Activated T-cell treated with anti-CD3 and anti-CD28 coated beads for 24 hours (primary cell): Measurements from ENCODE around the gene RET.

Experiments
- DNase-seq: peaks from one replicate; pipeline ENCODE4 v3.0.0-alpha.2; 2020; ENCODE audit warnings: low read depth

The RET gene

DNA sequence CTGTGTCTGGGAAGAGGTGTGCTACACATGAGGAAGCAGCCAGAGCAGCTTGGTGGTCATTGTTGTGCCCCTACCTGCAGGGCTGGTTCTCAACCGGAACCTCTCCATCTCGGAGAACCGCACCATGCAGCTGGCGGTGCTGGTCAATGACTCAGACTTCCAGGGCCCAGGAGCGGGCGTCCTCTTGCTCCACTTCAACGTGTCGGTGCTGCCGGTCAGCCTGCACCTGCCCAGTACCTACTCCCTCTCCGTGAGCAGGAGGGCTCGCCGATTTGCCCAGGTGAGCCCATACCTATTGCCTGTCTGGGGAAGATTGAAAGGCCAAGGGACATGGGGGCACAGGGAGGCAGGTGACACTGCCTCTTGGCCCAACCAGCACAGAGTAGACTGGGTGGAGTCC lies 32.1 kb downstream of the RET start:
- DNase-seq, result no peak

DNA sequence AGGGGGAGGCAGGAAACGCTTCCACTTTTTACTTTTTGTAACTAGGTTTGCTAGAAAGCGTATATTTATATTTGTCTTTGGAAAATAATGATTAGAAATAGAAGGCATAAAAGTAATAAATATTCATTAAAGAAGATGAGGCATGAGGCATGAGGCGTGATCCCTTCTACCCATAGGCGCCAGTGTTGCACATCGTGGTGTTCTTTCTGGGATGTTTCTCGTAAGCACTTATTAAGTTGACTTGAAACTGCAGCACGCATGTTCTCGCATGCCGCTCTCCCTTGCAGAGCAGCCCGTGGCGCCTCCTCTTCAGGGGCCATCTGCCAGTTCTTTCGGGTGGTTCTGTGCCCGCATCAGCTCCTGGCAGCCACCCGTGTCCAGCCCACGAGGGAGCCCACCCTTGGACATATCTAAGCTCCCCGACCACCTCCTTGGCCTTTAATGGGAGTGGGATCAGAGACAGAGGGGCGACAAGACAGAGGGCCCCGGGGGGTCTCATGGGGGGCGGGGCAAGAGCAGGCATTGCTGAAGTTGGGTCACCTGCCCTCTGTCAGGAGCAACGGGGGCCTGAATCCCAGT lies 32.9 kb downstream of the RET start:
- DNase-seq, result no peak

- no peak for DNase-seq
Observed at GRCh38 chr10:43110338-43111071, 33.6 kb downstream of the RET start.

DNA sequence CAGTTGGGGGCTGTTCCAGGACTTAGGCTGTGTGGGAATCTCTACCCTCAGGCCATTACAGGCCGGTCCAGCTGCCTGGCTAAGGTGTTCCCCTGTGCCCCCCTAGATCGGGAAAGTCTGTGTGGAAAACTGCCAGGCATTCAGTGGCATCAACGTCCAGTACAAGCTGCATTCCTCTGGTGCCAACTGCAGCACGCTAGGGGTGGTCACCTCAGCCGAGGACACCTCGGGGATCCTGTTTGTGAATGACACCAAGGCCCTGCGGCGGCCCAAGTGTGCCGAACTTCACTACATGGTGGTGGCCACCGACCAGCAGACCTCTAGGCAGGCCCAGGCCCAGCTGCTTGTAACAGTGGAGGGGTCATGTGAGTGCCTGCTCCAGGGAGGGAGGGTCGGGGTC lies 34.2 kb downstream of the RET start:
- no peak for DNase-seq

GRCh38 chr10:43111921-43112607 lies 35.2 kb downstream of the RET start:
- DNase-seq, result no peak

DNA sequence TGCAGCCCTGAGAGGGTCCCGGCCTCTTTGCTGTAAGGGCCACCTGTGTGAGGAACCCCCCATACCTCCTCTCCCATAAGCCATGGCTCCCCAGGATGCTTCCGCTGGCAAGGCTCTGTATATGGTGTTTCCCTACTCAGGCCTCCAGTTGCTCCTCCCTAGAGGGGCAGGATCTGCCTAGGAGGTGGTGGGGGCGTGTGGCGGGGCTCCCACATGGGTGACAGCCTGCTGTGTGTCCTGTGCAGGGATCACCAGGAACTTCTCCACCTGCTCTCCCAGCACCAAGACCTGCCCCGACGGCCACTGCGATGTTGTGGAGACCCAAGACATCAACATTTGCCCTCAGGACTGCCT lies 35.7 kb downstream of the RET start:
- no peak for DNase-seq

DNA sequence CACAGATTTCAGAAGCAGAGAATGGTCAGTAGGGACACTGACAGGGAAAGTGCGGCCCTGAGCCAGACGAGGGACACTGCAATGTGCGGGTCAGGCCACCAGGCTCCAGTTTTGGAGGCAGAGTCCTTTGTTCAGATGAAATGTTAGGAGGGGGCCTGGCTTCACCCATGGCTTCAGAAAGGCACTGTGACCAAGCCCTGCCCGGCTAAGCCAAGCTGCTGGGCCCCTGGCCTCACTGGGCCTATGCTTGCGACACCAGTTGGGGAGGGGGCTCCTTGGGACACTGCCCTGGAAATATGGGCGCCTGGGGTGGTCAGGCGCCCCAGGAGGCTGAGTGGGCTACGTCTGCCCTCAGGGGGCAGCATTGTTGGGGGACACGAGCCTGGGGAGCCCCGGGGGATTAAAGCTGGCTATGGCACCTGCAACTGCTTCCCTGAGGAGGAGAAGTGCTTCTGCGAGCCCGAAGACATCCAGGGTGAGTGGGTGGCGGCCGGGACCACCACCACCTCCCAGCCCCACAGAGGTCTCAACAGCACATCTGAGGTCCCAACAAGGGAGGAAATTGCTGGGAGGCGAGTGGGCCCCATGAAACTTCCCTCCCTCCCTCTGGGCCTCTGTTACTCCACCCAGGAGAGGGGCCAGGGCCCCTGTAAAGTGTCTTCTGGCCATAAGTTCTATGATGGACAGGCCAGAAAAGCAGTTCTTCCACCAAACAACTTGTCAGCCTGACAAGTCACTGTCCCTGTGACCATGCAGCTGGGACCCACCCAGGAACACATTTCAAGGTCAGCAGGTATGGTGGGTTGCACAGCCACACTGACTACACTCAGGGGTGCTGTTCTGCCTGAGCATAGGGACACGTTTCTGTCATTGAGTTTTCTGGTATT lies 36.6 kb downstream of the RET start:
- DNase-seq, result no peak

DNA sequence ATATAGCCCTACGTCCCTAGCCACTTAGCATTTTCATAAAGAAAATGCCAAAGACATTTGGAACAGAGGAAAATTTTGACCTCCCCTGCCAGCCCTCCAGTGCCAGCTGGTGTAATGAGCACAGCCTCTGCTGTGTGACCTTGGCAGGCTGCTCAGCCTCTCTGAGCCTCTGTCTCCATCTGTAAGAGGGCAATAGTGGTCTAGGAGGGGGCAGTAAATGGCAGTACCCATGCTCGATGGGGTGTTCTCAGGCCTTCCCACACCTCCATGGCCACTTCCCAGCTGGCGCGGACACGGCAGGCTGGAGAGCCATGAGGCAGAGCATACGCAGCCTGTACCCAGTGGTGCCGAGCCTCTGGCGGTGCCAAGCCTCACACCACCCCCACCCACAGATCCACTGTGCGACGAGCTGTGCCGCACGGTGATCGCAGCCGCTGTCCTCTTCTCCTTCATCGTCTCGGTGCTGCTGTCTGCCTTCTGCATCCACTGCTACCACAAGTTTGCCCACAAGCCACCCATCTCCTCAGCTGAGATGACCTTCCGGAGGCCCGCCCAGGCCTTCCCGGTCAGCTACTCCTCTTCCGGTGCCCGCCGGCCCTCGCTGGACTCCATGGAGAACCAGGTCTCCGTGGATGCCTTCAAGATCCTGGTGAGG lies 37.3 kb downstream of the RET start:
- DNase-seq, result no peak

GRCh38 chr10:43114743-43115611 lies 38.1 kb downstream of the RET start:
- DNase-seq, result no peak

GRCh38 chr10:43115881-43116595 lies 39.2 kb downstream of the RET start:
- DNase-seq, result no peak

- no peak for DNase-seq
Observed at GRCh38 chr10:43116596-43116995, 39.7 kb downstream of the RET start.

DNA sequence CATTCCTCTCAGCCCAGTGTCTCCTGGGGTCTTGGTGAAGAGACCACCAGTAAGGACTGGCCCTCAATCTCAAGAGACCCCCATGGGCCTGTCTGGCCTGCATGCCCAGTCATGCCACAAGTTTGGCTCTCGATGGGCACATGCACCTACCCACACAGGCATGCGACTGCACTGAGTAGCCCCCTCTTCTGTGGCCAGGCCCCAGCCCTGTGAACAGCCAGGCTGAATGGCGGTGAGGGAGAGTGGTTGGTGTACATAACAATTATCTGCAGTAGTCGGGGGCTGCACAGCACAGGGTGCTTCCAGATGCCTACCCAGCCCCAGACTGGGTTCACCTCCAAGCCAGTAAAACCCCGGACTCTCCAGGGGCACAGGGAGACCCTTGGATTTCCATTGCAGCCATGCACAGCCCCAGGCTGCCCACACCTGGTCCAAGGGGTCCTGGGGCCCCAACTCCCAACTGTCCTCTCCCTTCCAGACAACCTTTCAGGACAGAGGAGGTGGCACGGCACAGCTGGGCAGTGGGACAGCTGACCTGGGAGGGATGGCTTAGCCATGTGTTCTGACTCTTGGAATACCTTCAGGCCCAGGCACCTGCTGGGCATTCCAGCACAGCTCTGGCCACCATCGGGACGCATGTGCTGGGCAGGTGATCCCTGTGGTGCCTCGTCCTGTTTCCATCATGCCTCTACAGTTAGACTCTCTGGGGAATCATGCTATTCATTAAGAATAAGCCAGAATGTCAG lies 40.3 kb downstream of the RET start:
- DNase-seq, result no peak

GRCh38 chr10:43117777-43118583 lies 41.1 kb downstream of the RET start:
- DNase-seq, result no peak

DNA sequence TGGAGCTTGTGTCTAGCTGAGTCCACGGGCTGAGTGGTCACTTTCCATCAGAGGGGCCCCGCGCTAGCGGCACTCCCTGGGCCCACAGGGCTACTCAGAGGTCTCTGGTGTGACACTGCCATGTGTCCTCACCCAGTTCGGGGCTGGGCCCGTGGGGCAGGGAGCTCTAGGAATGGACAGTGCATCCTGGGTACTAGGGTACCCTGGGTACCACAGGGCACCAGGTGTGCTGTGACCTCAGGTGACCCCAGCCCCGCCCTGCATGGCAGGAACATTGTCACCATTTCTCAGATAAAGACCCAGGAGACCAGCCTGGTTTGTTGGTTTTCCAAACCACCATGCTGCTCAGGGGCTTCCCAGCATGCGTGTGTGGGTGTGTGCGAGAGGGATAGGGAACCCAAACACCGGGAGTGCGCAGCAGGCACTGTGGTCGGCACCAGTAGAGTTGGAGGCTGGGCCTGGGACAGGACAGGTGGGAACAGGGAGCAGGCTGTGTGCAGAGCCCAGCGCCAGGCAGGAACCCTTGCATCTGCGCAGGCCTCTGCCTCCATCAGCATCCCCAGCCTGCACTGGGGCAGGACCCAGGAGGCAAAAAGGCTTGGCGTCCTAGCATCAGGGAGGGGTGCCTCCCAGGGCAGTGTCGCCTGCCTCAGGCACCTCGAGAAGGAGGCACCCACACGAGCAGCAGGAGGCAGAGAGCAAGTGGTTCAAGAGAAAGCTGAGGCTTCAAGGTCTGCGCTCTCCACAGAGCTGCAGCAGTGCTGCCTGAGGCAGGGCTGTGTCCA lies 42.0 kb downstream of the RET start:
- no peak for DNase-seq

- DNase-seq, result no peak
Observed at GRCh38 chr10:43119416-43120115, 42.7 kb downstream of the RET start.

- no peak for DNase-seq
Observed at GRCh38 chr10:43120116-43120928, 43.5 kb downstream of the RET start.
